OCI-LY3 (cell line): Measurements from ENCODE around the gene ZDHHC22.

Experiments
- H2AFZ ChIP-seq: fragments of 200-600, 300-600 bp; shearing (Covaris generic); 2 replicates; pipeline ENCODE4 v1.6.0; 2014; ENCODE audit warnings: antibody characterized with exemption, low read depth, low read length
- H3K27ac ChIP-seq: fragments of 200-600, 300-600 bp; sonication (generic); 2 replicates; pipeline ENCODE4 v1.5.1; 2014; ENCODE audit warnings: mild to moderate bottlenecking, low read length, moderate library complexity, mixed read lengths
- H3K27me3 ChIP-seq: fragments of 200-600, 300-600 bp; sonication (generic); 2 replicates; pipeline ENCODE4 v1.6.1; 2014; ENCODE audit warnings: low read depth, low read length, mixed read lengths
- H3K36me3 ChIP-seq: fragments of 200-600, 300-600 bp; sonication (generic); replicated peaks from 2 replicates; pipeline ENCODE3; 2014; ENCODE audit warnings: low read depth, low read length, mixed read lengths
- H3K4me1 ChIP-seq: fragments of 300-600, 200-600 bp; sonication (generic); 2 replicates; pipeline ENCODE4 v1.6.1; 2014; ENCODE audit warnings: low read length, mixed read lengths
- H3K4me2 ChIP-seq: fragments of 200-600, 300-600 bp; sonication (generic); 2 replicates; pipeline ENCODE4 v1.6.1; 2014; ENCODE audit warnings: low read length, mixed read lengths
- H3K4me3 ChIP-seq: fragments of 300-600, 200-600 bp; sonication (generic); 2 replicates; pipeline ENCODE4 v1.5.1; 2014; ENCODE audit warnings: antibody characterized with exemption, mild to moderate bottlenecking, low read length, moderate library complexity
- H3K79me2 ChIP-seq: fragments of 300-600, 200-600 bp; shearing (Covaris generic); 2 replicates; pipeline ENCODE4 v1.6.1; 2014; ENCODE audit warnings: mild to moderate bottlenecking, low read length, mixed read lengths
- H3K9ac ChIP-seq: fragments of 300-600, 200-600 bp; shearing (Covaris generic); 2 replicates; pipeline ENCODE4 v1.6.0; 2014; ENCODE audit warnings: mild to moderate bottlenecking, low read length, moderate library complexity
- H3K9me3 ChIP-seq: fragments of 200-600, 300-600 bp; shearing (Covaris generic); 2 replicates; pipeline ENCODE4 v1.6.1; 2014; ENCODE audit warnings: low read length, mixed read lengths; ENCODE audit not compliant: insufficient read depth
- H4K20me1 ChIP-seq: fragments of 200-600, 300-600 bp; sonication (generic); 2 replicates; pipeline ENCODE4 v1.6.1; 2016; ENCODE audit warnings: low read length, mixed read lengths; ENCODE audit not compliant: insufficient read depth
- CTCF ChIP-seq: fragments of 200-600, 300-600 bp; sonication (generic); IDR thresholded peaks from 2 replicates; pipeline ENCODE4 v1.5.1; 2014; ENCODE audit warnings: antibody characterized with exemption, low read length, low read depth
- EZH2phosphoT487 ChIP-seq: fragments of 200-600 bp; shearing (Covaris generic); IDR thresholded peaks from 2 replicates; pipeline ENCODE4 v1.6.1; 2018; ENCODE audit warnings: antibody characterized with exemption, mixed run types, low read depth

The ZDHHC22 gene

GRCh38 chr14:77099425-77100167 lies 42.0 kb downstream of the ZDHHC22 start:
- Histone ChIP-seq H3K27ac (peak overlapping the region; percentile 20; the same call in 1 of the 2 replicates), H3K36me3 (peaks cover 17% of the 10 kb centered on the region), H3K9me3 (no peaks in the 10 kb centered on the region)

GRCh38 chr14:77098529-77099353 lies 42.9 kb downstream of the ZDHHC22 start:
- peaks cover 75% of the 10 kb centered on the region for H3K79me2 ChIP-seq
- peaks cover 4% of the 10 kb centered on the region; the same call in 1 of the 2 replicates for H4K20me1 ChIP-seq
- peak overlapping the region; percentile 98 for H3K4me2 ChIP-seq
- no peaks in the 10 kb centered on the region for H3K27me3 ChIP-seq
- peaks cover 39% of the 10 kb centered on the region for H3K4me1 ChIP-seq
- H3K27ac ChIP-seq: peak overlapping the region; percentile 80
- TF ChIP-seq EZH2phosphoT487 (no peak), CTCF (no peak)
- H2AFZ ChIP-seq: peak overlapping the region; percentile 64; the same call in 1 of the 2 replicates
- peak overlapping the region; percentile 95 for H3K4me3 ChIP-seq
- no peaks in the 10 kb centered on the region for H3K9me3 ChIP-seq
- H3K36me3 ChIP-seq: peaks cover 12% of the 10 kb centered on the region
- H3K9ac ChIP-seq: peak overlapping the region; percentile 95

More at GRCh38 chr14:77099425-77100167, 42.0 kb downstream of the ZDHHC22 start:
- Histone ChIP-seq H3K4me2 (peak overlapping the region; percentile 98), H3K4me3 (peak overlapping the region; percentile 95), H3K79me2 (peaks cover 83% of the 10 kb centered on the region), H3K4me1 (peaks cover 39% of the 10 kb centered on the region), H3K27me3 (no peaks in the 10 kb centered on the region), H2AFZ (no peak overlapping the region), H3K9ac (peak overlapping the region; percentile 95), H4K20me1 (peaks cover 11% of the 10 kb centered on the region)
- TF ChIP-seq EZH2phosphoT487: no peak
- no peak for TF ChIP-seq CTCF

- peak within 1 kb of the TSS; percentile 98 for H3K4me2 ChIP-seq
- H3K36me3 ChIP-seq: peaks cover 6% of the 10 kb centered on the region
- TF ChIP-seq CTCF (no peak), EZH2phosphoT487 (no peak)
- H3K9me3 ChIP-seq: no peaks in the 10 kb centered on the region
- no peaks in the 10 kb centered on the region for H4K20me1 ChIP-seq
- no peaks in the 10 kb centered on the region for H3K27me3 ChIP-seq
- peaks cover 66% of the 10 kb centered on the region for H3K79me2 ChIP-seq
- peaks cover 39% of the 10 kb centered on the region for H3K4me1 ChIP-seq
- peak within 1 kb of the TSS; percentile 95 for H3K4me3 ChIP-seq
- H3K9ac ChIP-seq: peak within 1 kb of the TSS; percentile 95
- H2AFZ ChIP-seq: peak within 1 kb of the TSS; percentile 64; the same call in 1 of the 2 replicates
- H3K27ac ChIP-seq: peak within 1 kb of the TSS; percentile 86
Measured at GRCh38 chr14:77097700-77098528, 43.7 kb downstream of the ZDHHC22 start, which contains the start of gene CIPC. CIPC (plus strand) TSS chr14:77098258; CDS start chr14:77105709, 7,451 bp downstream.
